GM21529 (cell line): ENCODE results near the gene LECT2.

Experiments
- ATAC-seq: cut with Tn5 transposase; IDR thresholded peaks from one replicate; pipeline ENCODE4 v1.9.1; 2021; ENCODE audit not compliant: unreplicated experiment

LECT2 gene

GRCh38 chr5:135941711-135942110 is 13.1 kb downstream of the LECT2 start:
- ATAC-seq = no peak

GRCh38 chr5:135937245-135937911 is 17.4 kb downstream of the LECT2 start:
- ATAC-seq = no peak

- no peak for ATAC-seq
Measured at GRCh38 chr5:135934939-135935338, 19.8 kb downstream of the LECT2 start.

GRCh38 chr5:135930949-135931295 is 23.9 kb downstream of the LECT2 start:
- ATAC-seq = no peak

- ATAC-seq = no peak
Measured at GRCh38 chr5:135930029-135930948, 24.5 kb downstream of the LECT2 start.

GRCh38 chr5:135921388-135921787 is 33.4 kb downstream of the LECT2 start:
- no peak for ATAC-seq

DNA sequence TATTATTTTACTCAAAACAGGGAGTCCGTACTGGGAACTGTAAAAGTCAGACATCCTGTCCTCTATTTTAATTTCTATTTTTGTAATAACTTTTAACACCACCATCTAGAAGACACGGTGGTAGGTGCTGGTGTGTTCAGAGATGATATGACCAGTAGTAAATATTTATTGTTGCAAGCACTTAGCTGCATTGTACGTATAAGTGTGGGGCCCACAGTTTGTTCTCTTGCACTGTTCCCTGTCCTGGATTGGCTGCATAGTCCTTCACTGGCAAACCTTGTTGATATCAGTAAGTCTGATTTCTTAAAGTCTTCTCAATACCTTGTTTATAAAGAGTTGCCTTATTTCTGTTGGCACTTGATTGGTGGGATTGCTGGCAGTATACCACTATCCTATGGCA is 34.6 kb downstream of the LECT2 start:
- no peak for ATAC-seq

GRCh38 chr5:135916638-135917263 is 38.0 kb downstream of the LECT2 start:
- ATAC-seq = no peak

DNA sequence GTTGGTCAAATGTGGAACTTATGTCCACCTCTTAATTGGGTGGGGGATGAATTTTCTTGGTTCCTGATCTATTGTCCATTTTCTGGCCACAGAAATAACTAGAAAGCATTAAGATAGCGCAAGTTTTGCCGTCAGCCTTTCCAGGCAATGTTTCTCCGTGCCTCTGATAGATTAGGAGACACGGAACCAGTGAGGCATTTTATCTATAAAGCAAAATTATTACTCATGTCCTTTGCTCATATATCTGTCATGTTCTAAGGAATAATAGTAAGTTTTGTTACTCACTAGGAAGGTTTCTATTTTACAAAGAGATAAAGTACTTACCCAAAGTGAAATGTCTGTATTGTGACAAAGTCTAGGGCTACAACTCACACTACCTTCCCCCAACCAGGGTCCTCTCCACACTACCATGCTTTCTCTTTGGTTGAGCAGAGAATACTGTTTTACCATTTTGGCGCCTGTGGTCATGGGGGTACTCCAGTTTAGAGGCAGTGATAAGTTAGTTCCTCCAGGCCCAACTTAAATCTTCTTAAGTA is 39.2 kb downstream of the LECT2 start:
- ATAC-seq = no peak

- ATAC-seq = no peak
Measured at GRCh38 chr5:135913713-135914626, 40.8 kb downstream of the LECT2 start.

- no peak for ATAC-seq
Measured at GRCh38 chr5:135905144-135905543, 49.6 kb downstream of the LECT2 start.

- ATAC-seq = no peak
Measured at GRCh38 chr5:135901633-135902032, 53.1 kb downstream of the LECT2 start.

DNA sequence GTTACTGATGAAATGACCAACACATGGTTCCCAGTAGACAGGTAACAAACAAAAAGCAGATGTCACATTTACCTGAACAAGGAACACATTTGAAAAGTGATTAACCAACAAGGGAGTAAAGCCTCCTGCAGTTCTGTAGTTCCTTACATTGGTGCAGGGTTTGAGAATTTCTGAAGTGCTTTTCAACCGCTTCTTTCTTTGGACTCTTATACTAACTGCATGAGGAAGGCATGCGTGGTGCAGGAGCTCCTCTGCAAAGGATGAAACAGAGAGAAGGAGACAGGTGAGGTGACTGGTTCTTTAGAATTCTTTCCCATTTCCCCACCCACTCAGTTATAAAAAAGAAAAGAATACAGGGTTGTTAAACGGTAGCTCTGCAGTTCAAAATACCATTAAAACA is 54.5 kb downstream of the LECT2 start:
- ATAC-seq = no peak

DNA sequence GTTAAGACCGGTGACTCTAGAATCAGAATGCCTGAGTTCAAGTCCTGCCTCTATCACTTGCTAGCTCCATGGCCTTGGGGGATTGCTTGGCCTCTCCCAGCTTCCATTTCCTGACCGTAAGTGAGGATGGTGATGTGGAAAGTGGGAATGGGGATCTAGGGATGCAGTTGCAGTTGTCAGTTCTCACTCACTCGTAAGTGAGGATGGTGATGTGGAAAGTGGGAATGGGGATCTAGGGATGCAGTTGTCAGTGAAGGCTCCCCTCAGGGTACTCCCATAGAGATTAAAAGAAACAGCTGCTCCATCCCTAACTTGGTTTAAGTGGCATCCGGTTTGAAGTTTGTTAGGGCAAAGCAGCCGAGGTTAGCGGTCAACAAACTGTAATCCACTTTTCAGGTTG is 56.1 kb downstream of the LECT2 start:
- ATAC-seq = no peak
